Measurements from ENCODE around the gene PSG7. TPM values are rescaled to one million over a fixed set of nuclear protein-coding genes. Genes with fewer than 3 reads are reported as not detected.

PSG7 gene
- total RNA-seq, 1 donor from 2014 or later, result not detected

Other genes starting within 250 kb of the PSG7 start
- not detected in 2 replicates for gene PSG3, start 196.7 kb downstream of the PSG7 start, total RNA-seq
- gene PSG8, start 171.5 kb downstream of the PSG7 start, total RNA-seq, result not detected in 2 replicates
- not detected in 2 replicates for gene PSG1, start 57.5 kb downstream of the PSG7 start, total RNA-seq
- not detected in 2 replicates for gene PSG6, start 19.3 kb downstream of the PSG7 start, total RNA-seq
- not detected in 2 replicates for gene PSG11, start 89.3 kb upstream of the PSG7 start, total RNA-seq
- gene PSG2, start 145.5 kb upstream of the PSG7 start, total RNA-seq, result not detected in 2 replicates
- gene PSG5, start 249.3 kb upstream of the PSG7 start, total RNA-seq, result not detected in 2 replicates